Ishikawa (cell line): ENCODE results near the gene NRDC.

ENCODE experiments used
- CEBPB ChIP-seq: IDR thresholded peaks from 2 replicates; pipeline ENCODE4 v1.6.1; 2012
- CREB1 ChIP-seq: IDR thresholded peaks from 2 replicates; pipeline ENCODE4 v1.6.1; 2012; ENCODE audit warnings: low read depth
- EGR1 ChIP-seq: IDR thresholded peaks from 2 replicates; pipeline ENCODE4 v1.6.1; 2012
- EP300 ChIP-seq: IDR thresholded peaks from 2 replicates; pipeline ENCODE4 v1.6.1; 2012; ENCODE audit warnings: borderline replicate concordance
- FOXM1 ChIP-seq: IDR thresholded peaks from 2 replicates; pipeline ENCODE4 v1.6.1; 2012; ENCODE audit warnings: low read depth, borderline replicate concordance
- MAX ChIP-seq: IDR thresholded peaks from 2 replicates; pipeline ENCODE4 v1.6.1; 2012
- NFIC ChIP-seq: IDR thresholded peaks from 2 replicates; pipeline ENCODE4 v1.6.1; 2012
- RAD21 ChIP-seq: IDR thresholded peaks from 2 replicates; pipeline ENCODE4 v1.6.1; 2012; ENCODE audit warnings: low read depth
- REST ChIP-seq: IDR thresholded peaks from 2 replicates; pipeline ENCODE4 v1.6.1; 2012; ENCODE audit warnings: low read depth, mild to moderate bottlenecking
- TAF1 ChIP-seq: IDR thresholded peaks from 2 replicates; pipeline ENCODE4 v1.6.1; 2012; ENCODE audit warnings: low read depth, mild to moderate bottlenecking
- TCF12 ChIP-seq: IDR thresholded peaks from 2 replicates; pipeline ENCODE4 v1.6.1; 2012; ENCODE audit warnings: low read depth
- TEAD4 ChIP-seq: IDR thresholded peaks from 2 replicates; pipeline ENCODE4 v1.6.1; 2012
- USF1 ChIP-seq: IDR thresholded peaks from 2 replicates; pipeline ENCODE4 v1.6.1; 2012
- YY1 ChIP-seq: IDR thresholded peaks from 2 replicates; pipeline ENCODE4 v1.6.1; 2012; ENCODE audit warnings: low read depth
- ZBTB7A ChIP-seq: IDR thresholded peaks from 2 replicates; pipeline ENCODE4 v1.6.1; 2012; ENCODE audit warnings: low read depth

Gene NRDC

GRCh38 chr1:51814513-51814912, 64.0 kb downstream of the NRDC start:
- no peak for TF ChIP-seq TCF12
- no peak for TF ChIP-seq REST
- no peak for TF ChIP-seq USF1
- TF ChIP-seq EP300, result no peak
- no peak for TF ChIP-seq NFIC
- TF ChIP-seq FOXM1, result no peak
- no peak for TF ChIP-seq ZBTB7A
- TF ChIP-seq YY1, result no peak
- TF ChIP-seq RAD21, result no peak
- TF ChIP-seq EGR1, result no peak

GRCh38 chr1:51799372-51799771, 79.2 kb downstream of the NRDC start:
- TF ChIP-seq TAF1, result no peak
- no peak for TF ChIP-seq YY1
- no peak for TF ChIP-seq CREB1
- no peak for TF ChIP-seq NFIC
- TF ChIP-seq EP300, result no peak
- no peak for TF ChIP-seq RAD21

GRCh38 chr1:51794868-51795267, 83.7 kb downstream of the NRDC start:
- TF ChIP-seq CEBPB (no peak), MAX (no peak)

GRCh38 chr1:51794260-51794659, 84.3 kb downstream of the NRDC start:
- TF ChIP-seq EP300 (no peak), ZBTB7A (no peak), FOXM1 (no peak), MAX (no peak), USF1 (no peak), YY1 (no peak), TCF12 (no peak), TAF1 (no peak), TEAD4 (no peak), RAD21 (no peak), CREB1 (no peak), EGR1 (no peak), NFIC (no peak), REST (no peak), CEBPB (no peak)

DNA sequence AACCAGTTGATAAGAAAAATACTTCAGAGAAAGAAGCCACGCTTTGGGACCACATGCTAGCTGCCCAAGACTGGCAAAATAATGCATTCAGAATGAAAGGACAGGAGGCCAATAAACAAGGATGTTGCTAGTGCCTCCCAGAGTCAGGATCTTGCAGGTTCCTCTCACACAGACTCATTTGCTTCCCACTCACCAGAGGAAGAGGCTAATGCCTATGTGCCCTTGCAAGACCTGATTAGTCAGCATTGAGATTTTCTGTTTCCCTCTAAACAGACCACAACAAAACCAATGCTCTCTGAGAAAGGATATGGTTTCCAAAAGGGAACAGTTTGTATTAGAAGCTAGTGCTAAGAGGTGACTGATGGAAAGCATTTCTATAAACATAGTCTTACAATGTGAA, 85.7 kb downstream of the NRDC start:
- TF ChIP-seq CEBPB, result no peak
- no peak for TF ChIP-seq FOXM1
- no peak for TF ChIP-seq YY1
- TF ChIP-seq EGR1, result no peak

DNA sequence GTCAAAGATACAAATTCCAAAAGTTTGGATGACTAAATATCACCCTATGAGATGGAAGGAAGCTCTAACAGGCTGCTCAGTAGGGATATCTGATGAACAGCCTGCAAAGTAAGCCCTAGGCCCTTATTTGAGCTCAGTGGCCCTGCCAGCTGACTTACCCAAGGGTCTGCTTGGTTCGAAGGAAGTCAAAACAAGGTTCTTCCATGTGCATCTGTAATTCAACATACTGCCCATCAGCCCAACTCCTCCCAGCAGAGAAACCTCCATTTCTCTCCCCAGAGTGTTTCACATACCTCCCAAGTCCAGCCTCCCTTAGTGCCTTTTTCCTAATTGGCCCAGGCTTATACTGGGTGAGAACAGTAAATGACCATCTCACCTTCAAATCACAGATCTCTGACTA, 86.6 kb downstream of the NRDC start:
- TF ChIP-seq TAF1 (no peak), NFIC (no peak), REST (no peak), TCF12 (no peak), FOXM1 (no peak), ZBTB7A (no peak), CEBPB (no peak), MAX (no peak), EP300 (no peak), TEAD4 (no peak), CREB1 (no peak), EGR1 (no peak), RAD21 (no peak), USF1 (no peak), YY1 (no peak)
